Tibial artery (tissue), 4 donors: ENCODE results near the gene RPIA.

ENCODE experiments used
- DNase-seq, 2 donors: peaks; one replicate each; pipeline ENCODE4 v3.0.0-alpha.2; 2019
- H3K27ac ChIP-seq, 2 donors: fragments of 200-600 bp; sonication (generic) in 1 of 2; 1 replicate in 1 of 2; 2 replicates in 1 of 2; pipeline ENCODE4 v1.5.1; 2018 to 2019; ENCODE audit warnings: mild to moderate bottlenecking in 1 of 2
- H3K27me3 ChIP-seq, 2 donors: fragments of 200-600 bp; sonication (generic) in 1 of 2; one replicate each; pipeline versions ENCODE4 v1.5.1 to v1.6.0; 2016 to 2019
- H3K36me3 ChIP-seq, 3 donors: fragments of 200-600 bp; sonication (generic) in 2 of 3; one replicate each; pipeline ENCODE4 v1.5.1; 2016 to 2019; ENCODE audit warnings: mild to moderate bottlenecking in 2 of 3
- H3K4me1 ChIP-seq, 4 donors: fragments of 200-600 bp; sonication (generic) in 2 of 4; 1 replicate in 3 of 4; 2 replicates in 1 of 4; pipeline ENCODE4 v1.5.1; 2016 to 2019
- H3K4me3 ChIP-seq, 2 donors: fragments of 200-600 bp; sonication (generic) in 1 of 2; 1 replicate in 1 of 2; 2 replicates in 1 of 2; pipeline ENCODE4 v1.5.1; 2018 to 2019; ENCODE audit warnings: mild to moderate bottlenecking in 2 of 2
- H3K9me3 ChIP-seq, 3 donors: fragments of 200-600 bp; sonication (generic) in 1 of 3; one replicate each; pipeline ENCODE4 v1.5.1; 2016 to 2019
- CTCF ChIP-seq, 2 experiments: fragments of 200-600 bp in 1 of 2; fragments of 450-650 bp in 1 of 2; IDR thresholded peaks; one replicate each; pipeline ENCODE4 v1.5.1; 2017 to 2019; ENCODE audit warnings: antibody characterized with exemption in 2 of 2, mild to moderate bottlenecking in 1 of 2, moderate library complexity in 1 of 2
- intact Hi-C: fragments of 100-400 bp; cut with DNase I; formaldehyde crosslinking; loops from one replicate; pipeline ENCODE4 v1.15.0; 2023; ENCODE audit warnings: low total_unique reads

RPIA gene

DNA sequence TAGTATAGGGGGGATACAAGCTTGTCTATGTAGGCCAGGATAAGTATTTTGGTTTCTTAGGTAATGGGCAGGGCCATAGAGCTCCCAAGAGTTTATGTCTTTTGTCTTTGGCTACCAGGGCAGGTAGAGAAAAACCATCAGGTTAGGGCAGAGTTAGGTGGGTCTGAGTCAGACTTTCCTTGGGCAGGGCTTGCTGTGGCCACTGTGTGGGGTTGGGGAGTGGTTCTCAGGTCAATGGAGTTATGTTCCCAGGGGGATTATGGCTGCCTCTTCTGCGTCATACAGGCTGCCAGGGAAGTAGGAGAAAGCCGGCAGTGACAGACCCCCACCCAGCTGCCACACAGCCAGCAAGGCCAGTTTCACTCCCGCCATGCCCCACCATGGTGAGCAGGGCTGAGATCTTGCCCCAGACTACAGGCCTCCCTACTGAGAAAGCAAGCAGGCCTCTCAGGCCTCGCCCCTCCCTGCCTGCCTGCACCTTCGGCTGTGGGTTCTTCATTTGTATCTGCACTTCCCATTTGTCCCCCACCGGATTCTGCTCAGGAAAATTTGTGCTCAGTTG is 55.5 kb downstream of the RPIA start:
- Histone ChIP-seq H3K36me3 (peaks cover 60 to 97% (median 78%) of the 10 kb centered on the region in 3 donors), H3K4me3 (no peak overlapping the region), H3K4me1 (no peaks in the 10 kb centered on the region), H3K27me3 (no peaks in the 10 kb centered on the region), H3K9me3 (peaks cover 0 to 4% (median 0%) of the 10 kb centered on the region in 3 donors), H3K27ac (no peak overlapping the region)
- intact Hi-C loops: no loop called here
- DNase-seq: no peak
- TF ChIP-seq CTCF (IDR thresholded peaks at IDR 0.05): no peak

DNA sequence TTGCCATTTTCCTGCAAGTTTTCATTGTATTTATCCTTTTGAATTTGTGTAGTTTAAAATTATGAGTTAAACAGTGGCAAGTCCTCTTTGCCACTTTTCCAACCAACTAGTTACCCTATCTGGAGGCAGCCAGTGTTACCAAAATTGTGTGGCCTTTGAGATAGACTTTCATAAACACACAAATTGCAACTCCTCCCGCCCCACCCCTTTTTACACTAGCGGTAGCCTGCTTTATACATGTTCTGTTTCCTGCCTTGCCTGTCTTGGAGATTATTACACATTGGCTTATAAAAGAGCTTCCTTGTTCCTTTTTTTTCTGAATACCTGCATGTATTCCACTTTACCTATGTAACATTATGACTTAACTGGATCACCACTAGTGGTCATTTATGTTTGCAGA is 56.5 kb downstream of the RPIA start:
- no peak for TF ChIP-seq CTCF (IDR thresholded peaks at IDR 0.05)
- intact Hi-C loops: no loop called here
- Histone ChIP-seq H3K27ac (no peak overlapping the region), H3K9me3 (peaks cover 0 to 4% (median 0%) of the 10 kb centered on the region in 3 donors), H3K4me3 (no peak overlapping the region), H3K4me1 (no peaks in the 10 kb centered on the region), H3K27me3 (no peaks in the 10 kb centered on the region), H3K36me3 (peaks cover 65 to 96% (median 78%) of the 10 kb centered on the region in 3 donors)
- DNase-seq: no peak

GRCh38 chr2:88751768-88752167 is 60.3 kb downstream of the RPIA start:
- TF ChIP-seq CTCF (IDR thresholded peaks at IDR 0.05): no peak

GRCh38 chr2:88753833-88754584 is 62.5 kb downstream of the RPIA start:
- no peak for DNase-seq
- Histone ChIP-seq H3K9me3 (peaks cover 0 to 13% (median 5%) of the 10 kb centered on the region in 3 donors), H3K27ac (no peak overlapping the region), H3K27me3 (no peaks in the 10 kb centered on the region), H3K36me3 (peaks cover 26 to 58% (median 56%) of the 10 kb centered on the region in 3 donors), H3K4me3 (no peak overlapping the region), H3K4me1 (no peaks in the 10 kb centered on the region)
- no peak for TF ChIP-seq CTCF (IDR thresholded peaks at IDR 0.05)
- intact Hi-C loops: no loop called here

More at GRCh38 chr2:88751768-88752167, 60.3 kb downstream of the RPIA start:
- Histone ChIP-seq H3K27me3 (no peaks in the 10 kb centered on the region), H3K4me3 (no peak overlapping the region), H3K36me3 (peaks cover 37 to 81% (median 78%) of the 10 kb centered on the region in 3 donors), H3K9me3 (no peaks in the 10 kb centered on the region), H3K4me1 (no peaks in the 10 kb centered on the region), H3K27ac (no peak overlapping the region)
- intact Hi-C loops: no loop called here
- DNase-seq: no peak

DNA sequence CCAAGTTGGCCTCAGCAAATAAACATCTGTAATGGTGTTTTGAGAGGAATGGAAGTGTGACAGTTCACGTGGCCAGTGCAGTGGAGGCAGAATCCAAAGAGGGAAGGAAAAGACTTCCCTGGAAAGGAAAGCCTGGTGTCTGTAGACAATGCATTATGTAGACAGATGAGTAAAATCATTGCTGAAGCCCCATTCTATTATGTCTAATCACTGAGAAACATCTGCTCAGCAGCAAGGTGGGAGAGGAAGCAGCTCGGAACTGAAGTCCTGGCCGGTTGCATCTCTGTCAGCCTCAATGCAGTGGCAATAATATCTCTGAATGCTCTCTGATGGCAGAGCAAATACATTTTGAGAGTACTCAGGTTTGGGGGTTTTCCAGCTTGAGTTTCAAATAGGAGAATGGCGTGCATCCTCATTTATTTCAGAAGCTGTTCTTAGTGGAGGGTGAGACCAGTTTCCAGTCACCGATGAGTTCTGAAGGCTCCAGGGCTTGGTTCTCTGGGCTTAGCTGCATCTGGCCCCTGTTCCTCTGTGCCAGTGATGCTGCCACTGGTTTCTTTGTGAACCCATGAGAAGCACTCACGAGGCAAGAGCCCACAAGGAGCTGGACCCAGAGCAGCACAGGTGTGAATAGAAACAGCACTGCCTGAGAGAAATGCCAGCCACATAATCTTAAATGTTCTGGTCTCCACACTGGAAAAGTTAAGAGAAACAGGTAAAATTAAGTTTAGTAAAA is 63.3 kb downstream of the RPIA start:
- Histone ChIP-seq H3K4me1 (no peaks in the 10 kb centered on the region), H3K27me3 (no peaks in the 10 kb centered on the region), H3K9me3 (peaks cover 0 to 20% (median 11%) of the 10 kb centered on the region in 3 donors), H3K4me3 (no peak overlapping the region), H3K27ac (no peak overlapping the region), H3K36me3 (peaks cover 21 to 56% (median 51%) of the 10 kb centered on the region in 3 donors)
- no peak for DNase-seq
- no peak for TF ChIP-seq CTCF (IDR thresholded peaks at IDR 0.05)
- intact Hi-C loops: no loop called here
